Lower lobe of right lung (tissue), 2 donors: ENCODE measurements around the gene FSTL4. TPM values are rescaled to one million over a fixed set of nuclear protein-coding genes. Genes with fewer than 3 reads are reported as not detected.

ENCODE experiments used
- ATAC-seq, 2 donors: fragments of 200-7000 bp; cut with Tn5 transposase; one replicate each; pipeline ENCODE4 v1.9.1; 2020 to 2022; ENCODE audit warnings: mild to moderate bottlenecking in 2 of 2, moderate library complexity in 2 of 2
- DNase-seq: peaks from one replicate; pipeline ENCODE4 v3.0.0-alpha.2; 2020
- H3K27ac ChIP-seq: fragments of 200-600 bp; one replicate; pipeline ENCODE4 v1.8.0; 2022
- H3K27me3 ChIP-seq: fragments of 200-600 bp; one replicate; pipeline ENCODE4 v1.8.0; 2022; ENCODE audit warnings: low read depth
- H3K36me3 ChIP-seq: fragments of 200-600 bp; one replicate; pipeline ENCODE4 v1.8.0; 2022; ENCODE audit warnings: mild to moderate bottlenecking
- H3K4me1 ChIP-seq: fragments of 200-600 bp; one replicate; pipeline ENCODE4 v1.8.0; 2022
- H3K4me3 ChIP-seq: fragments of 200-600 bp; one replicate; pipeline ENCODE4 v1.8.0; 2022; ENCODE audit warnings: mild to moderate bottlenecking
- H3K9me3 ChIP-seq: fragments of 200-600 bp; one replicate; pipeline ENCODE4 v1.8.0; 2022
- intact Hi-C: fragments of 100-400 bp; cut with DNase I; formaldehyde crosslinking; loops from one replicate; pipeline ENCODE4 v1.11.0; 2022
- total RNA-seq: library from RNA; stranded (reverse); fragmentation: NEBNext Ultra II Directional; extraction: Animal tissue kit (Norgen Biotek cat#: 25700); gene quantifications from one replicate; pipeline ENCODE4 v1.2.1, GENCODE V29; 2021
- TF ChIP-seq, protein P1 (sequence below): fragments of 200-600 bp; IDR thresholded peaks from one replicate; pipeline ENCODE4 v1.8.0; 2022; ENCODE audit warnings: antibody characterized with exemption, mild to moderate bottlenecking
- donor health status: DM: no; HTN: yes; CAD: no; lungs with severe emphysema.

Gene FSTL4
- total RNA-seq, 1 donor from 2014 or later: 1.9 TPM

- TF ChIP-seq, protein P1, sequence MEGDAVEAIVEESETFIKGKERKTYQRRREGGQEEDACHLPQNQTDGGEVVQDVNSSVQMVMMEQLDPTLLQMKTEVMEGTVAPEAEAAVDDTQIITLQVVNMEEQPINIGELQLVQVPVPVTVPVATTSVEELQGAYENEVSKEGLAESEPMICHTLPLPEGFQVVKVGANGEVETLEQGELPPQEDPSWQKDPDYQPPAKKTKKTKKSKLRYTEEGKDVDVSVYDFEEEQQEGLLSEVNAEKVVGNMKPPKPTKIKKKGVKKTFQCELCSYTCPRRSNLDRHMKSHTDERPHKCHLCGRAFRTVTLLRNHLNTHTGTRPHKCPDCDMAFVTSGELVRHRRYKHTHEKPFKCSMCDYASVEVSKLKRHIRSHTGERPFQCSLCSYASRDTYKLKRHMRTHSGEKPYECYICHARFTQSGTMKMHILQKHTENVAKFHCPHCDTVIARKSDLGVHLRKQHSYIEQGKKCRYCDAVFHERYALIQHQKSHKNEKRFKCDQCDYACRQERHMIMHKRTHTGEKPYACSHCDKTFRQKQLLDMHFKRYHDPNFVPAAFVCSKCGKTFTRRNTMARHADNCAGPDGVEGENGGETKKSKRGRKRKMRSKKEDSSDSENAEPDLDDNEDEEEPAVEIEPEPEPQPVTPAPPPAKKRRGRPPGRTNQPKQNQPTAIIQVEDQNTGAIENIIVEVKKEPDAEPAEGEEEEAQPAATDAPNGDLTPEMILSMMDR: no peak
- Histone ChIP-seq H3K27me3 (no peaks in the 10 kb centered on the region), H3K4me3 (no peak overlapping the region), H3K4me1 (no peaks in the 10 kb centered on the region), H3K9me3 (no peaks in the 10 kb centered on the region), H3K27ac (no peak overlapping the region), H3K36me3 (no peaks in the 10 kb centered on the region)
- DNase-seq (no peak), ATAC-seq (no peak)
- intact Hi-C loops: no loop called here
These were observed 209.6 kb downstream of the FSTL4 start for GRCh38 chr5:133402775-133403174.

GRCh38 chr5:133401731-133402347 lies 210.5 kb downstream of the FSTL4 start:
- no peak for ATAC-seq
- no peaks in the 10 kb centered on the region for H3K36me3 ChIP-seq
- H3K27me3 ChIP-seq: no peaks in the 10 kb centered on the region
- H3K4me1 ChIP-seq: no peaks in the 10 kb centered on the region
- H3K9me3 ChIP-seq: no peaks in the 10 kb centered on the region
- H3K4me3 ChIP-seq: no peak overlapping the region
- TF ChIP-seq, protein P1: no peak
- intact Hi-C loops: no loop called here
- no peak overlapping the region for H3K27ac ChIP-seq
- DNase-seq: no peak

DNA sequence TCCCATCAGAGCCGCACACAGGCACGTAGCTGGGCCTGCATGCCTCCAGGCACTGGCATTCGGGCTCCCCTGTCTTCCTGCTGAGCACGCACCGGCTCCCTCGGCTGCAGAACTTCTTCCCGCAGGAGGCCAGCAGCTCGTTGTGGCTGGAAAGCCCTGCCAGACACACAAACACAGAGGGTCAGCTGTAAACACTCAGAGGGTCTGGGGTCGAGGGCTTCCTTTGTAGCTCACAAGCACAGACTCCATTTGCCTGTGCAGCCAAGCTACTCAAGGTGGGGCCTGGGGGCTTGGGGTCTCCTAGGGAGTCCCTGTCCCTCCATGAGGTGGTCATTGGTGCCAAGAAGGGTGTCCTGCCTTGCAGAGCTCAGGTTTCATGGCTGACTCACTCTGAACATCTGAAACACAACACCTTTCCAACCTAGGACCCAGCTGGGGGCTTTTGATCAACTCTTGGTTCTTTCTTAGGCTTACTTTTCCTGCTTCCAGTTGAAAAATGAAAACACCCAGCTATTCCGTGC lies 211.4 kb downstream of the FSTL4 start:
- H3K9me3 ChIP-seq: no peaks in the 10 kb centered on the region
- H3K4me1 ChIP-seq: no peaks in the 10 kb centered on the region
- H3K4me3 ChIP-seq: no peak overlapping the region
- H3K36me3 ChIP-seq: no peaks in the 10 kb centered on the region
- ATAC-seq (no peak), DNase-seq (no peak)
- H3K27me3 ChIP-seq: no peaks in the 10 kb centered on the region
- H3K27ac ChIP-seq: no peak overlapping the region
- TF ChIP-seq, protein P1: no peak
- intact Hi-C loops: no loop called here

DNA sequence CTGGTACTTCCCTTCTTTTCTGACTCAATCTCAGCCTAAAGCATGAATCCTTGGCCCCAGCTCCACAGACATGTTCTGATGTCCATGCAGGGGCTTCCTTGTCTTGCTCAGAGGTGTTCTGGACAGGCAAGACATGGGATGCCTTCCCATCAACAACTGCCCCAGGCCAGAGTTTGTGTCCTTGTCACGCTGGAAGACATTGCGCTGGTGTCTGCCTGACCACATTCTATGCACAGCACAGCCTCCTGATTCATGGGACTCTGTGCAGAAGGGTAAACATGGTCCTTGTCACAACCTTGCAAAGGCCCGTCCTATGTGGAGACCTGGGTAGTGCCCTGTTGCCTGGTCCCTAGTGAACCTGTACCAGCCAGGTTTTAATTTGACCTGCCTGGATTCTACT lies 212.2 kb downstream of the FSTL4 start:
- no peak for ATAC-seq
- TF ChIP-seq, protein P1: no peak
- Histone ChIP-seq H3K4me3 (no peak overlapping the region), H3K9me3 (no peaks in the 10 kb centered on the region), H3K27ac (no peak overlapping the region), H3K4me1 (no peaks in the 10 kb centered on the region), H3K27me3 (no peaks in the 10 kb centered on the region), H3K36me3 (no peaks in the 10 kb centered on the region)
- DNase-seq: no peak
- intact Hi-C loops: no loop called here

GRCh38 chr5:133399247-133399891 lies 213.0 kb downstream of the FSTL4 start:
- Histone ChIP-seq H3K27ac (no peak overlapping the region), H3K9me3 (no peaks in the 10 kb centered on the region), H3K27me3 (no peaks in the 10 kb centered on the region), H3K4me3 (no peak overlapping the region), H3K4me1 (no peaks in the 10 kb centered on the region), H3K36me3 (no peaks in the 10 kb centered on the region)
- TF ChIP-seq, protein P1: no peak
- DNase-seq (no peak), ATAC-seq (no peak)
- intact Hi-C loops: no loop called here
